ENCODE measurements around the gene GNB1L.

Gene GNB1L

GRCh38 chr22:19807914-19808872 is 46.5 kb downstream of the GNB1L start:
- TF ChIP-seq GATA2 (IDR thresholded peaks at IDR 0.05; ENCODE audit: low read depth, low read length), result no peak
- TF ChIP-seq GATA3 (IDR thresholded peaks at IDR 0.05; ENCODE audit: low read depth, low read length), result no peak

- TF ChIP-seq GATA2 (IDR thresholded peaks at IDR 0.05; ENCODE audit: low read depth, low read length) (no peak), GATA3 (IDR thresholded peaks at IDR 0.05; ENCODE audit: low read depth, low read length) (no peak)
Measured at GRCh38 chr22:19807161-19807913, 47.3 kb downstream of the GNB1L start.

- TF ChIP-seq GATA2 (IDR thresholded peaks at IDR 0.05; ENCODE audit: low read depth, low read length), result no peak
- no peak for TF ChIP-seq GATA3 (IDR thresholded peaks at IDR 0.05; ENCODE audit: low read depth, low read length)
Measured at GRCh38 chr22:19806213-19807160, 48.2 kb downstream of the GNB1L start.

DNA sequence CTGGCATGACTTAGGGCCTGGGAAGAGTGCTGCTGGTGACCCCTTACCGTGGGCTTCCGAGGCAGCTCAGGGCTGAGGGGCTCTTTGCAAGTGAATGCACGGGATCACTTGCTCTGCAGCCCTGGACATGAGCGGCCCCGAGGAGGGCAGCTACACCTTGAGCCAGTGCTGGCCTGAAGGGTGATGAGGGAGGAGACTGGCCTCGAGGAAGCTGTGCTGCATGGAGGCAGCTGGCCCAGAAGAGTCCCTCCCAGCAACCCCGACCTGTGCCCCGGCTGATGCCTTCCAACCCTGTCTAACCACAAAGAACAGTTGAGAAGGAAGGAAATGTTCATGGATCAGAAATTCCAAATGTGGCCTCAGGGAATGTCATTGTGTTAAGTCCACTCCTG is 48.9 kb downstream of the GNB1L start:
- TF ChIP-seq GATA2 (IDR thresholded peaks at IDR 0.05; ENCODE audit: low read depth, low read length) (no peak), GATA3 (IDR thresholded peaks at IDR 0.05; ENCODE audit: low read depth, low read length) (no peak)

DNA sequence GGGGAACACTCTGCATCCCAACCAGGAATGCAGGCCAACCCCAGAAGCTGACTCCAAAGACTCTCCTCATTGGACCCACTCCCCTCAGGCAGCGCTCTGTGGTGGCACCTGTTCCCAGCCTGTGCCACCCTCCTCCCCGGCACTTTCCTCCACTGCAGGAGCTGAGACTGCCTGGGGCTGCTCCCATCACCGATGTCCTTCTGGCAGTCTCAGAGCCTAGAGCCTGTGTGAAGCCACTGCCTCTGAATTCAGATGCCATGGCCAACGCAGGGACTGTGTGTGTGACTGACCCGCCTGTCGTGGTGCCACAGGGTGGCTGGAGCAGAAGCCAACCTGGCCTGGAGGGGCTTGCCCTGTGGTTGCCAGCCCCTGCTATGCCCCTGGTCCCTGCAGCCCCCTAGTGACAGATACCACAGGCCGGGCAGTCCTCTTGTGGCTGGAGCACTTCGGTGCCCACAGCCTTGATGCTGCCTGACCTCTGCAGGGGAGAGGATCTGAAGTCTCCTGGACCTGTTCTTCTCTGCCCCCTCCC is 50.9 kb downstream of the GNB1L start:
- TF ChIP-seq GATA2 (IDR thresholded peaks at IDR 0.05; ENCODE audit: low read depth, low read length) (no peak), GATA3 (IDR thresholded peaks at IDR 0.05; ENCODE audit: low read depth, low read length) (no peak)

- no peak for TF ChIP-seq GATA3 (IDR thresholded peaks at IDR 0.05; ENCODE audit: low read depth, low read length)
- TF ChIP-seq GATA2 (IDR thresholded peaks at IDR 0.05; ENCODE audit: low read depth, low read length), result no peak
Measured at GRCh38 chr22:19802894-19803735, 51.6 kb downstream of the GNB1L start.

- TF ChIP-seq GATA2 (IDR thresholded peaks at IDR 0.05; ENCODE audit: low read depth, low read length), result no peak
- TF ChIP-seq GATA3 (IDR thresholded peaks at IDR 0.05; ENCODE audit: low read depth, low read length), result no peak
Measured at GRCh38 chr22:19802001-19802893, 52.4 kb downstream of the GNB1L start.

- TF ChIP-seq GATA2 (IDR thresholded peaks at IDR 0.05; ENCODE audit: low read depth, low read length) (no peak), GATA3 (IDR thresholded peaks at IDR 0.05; ENCODE audit: low read depth, low read length) (no peak)
Measured at GRCh38 chr22:19801340-19802000, 53.2 kb downstream of the GNB1L start.

DNA sequence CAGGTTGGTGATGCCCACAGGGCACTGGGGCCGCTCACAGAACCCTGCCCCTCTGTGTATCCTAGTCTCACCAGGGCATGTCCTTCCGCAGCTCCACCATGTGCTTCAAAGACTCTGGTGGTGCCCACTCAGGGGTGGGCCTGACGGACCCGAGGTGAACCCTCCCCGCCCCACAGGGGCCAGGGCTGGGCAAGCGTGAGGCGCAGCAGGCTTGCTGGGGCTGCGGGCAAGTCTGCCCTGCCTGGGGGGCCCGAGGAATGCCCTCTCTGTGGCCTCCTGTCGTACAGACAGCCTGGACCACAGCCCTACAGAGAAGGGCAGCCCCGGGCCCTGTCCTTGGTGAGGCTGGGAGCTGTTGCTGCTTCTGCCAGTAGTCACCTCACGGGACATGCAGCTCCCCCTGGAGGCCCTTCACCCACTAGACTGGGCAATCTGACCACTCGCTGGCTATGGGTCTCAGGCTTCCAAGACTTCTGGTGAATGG is 53.9 kb downstream of the GNB1L start:
- no peak for TF ChIP-seq GATA3 (IDR thresholded peaks at IDR 0.05; ENCODE audit: low read depth, low read length)
- no peak for TF ChIP-seq GATA2 (IDR thresholded peaks at IDR 0.05; ENCODE audit: low read depth, low read length)

- no peak for TF ChIP-seq GATA3 (IDR thresholded peaks at IDR 0.05; ENCODE audit: low read depth, low read length)
- TF ChIP-seq GATA2 (IDR thresholded peaks at IDR 0.05; ENCODE audit: low read depth, low read length), result no peak
Measured at GRCh38 chr22:19800306-19800705, 54.4 kb downstream of the GNB1L start.

Measured in SH-SY5Y (cell line).